GM19328 (cell line): ENCODE measurements around the gene TSPAN14.
"Not testable (repeated sequence)": the region's sequence is repeated elsewhere in the genome, so short reads cannot be mapped to it uniquely, and the experiment has no call there.

Experiments used
- ATAC-seq: cut with Tn5 transposase; IDR thresholded peaks from one replicate; pipeline ENCODE4 v1.9.1; 2021; ENCODE audit warnings: mild to moderate bottlenecking, moderate library complexity; ENCODE audit not compliant: unreplicated experiment

TSPAN14 gene

GRCh38 chr10:80453842-80454512 lies at the start of gene TSPAN14:
Gene TSPAN14 (plus strand): TSS chr10:80454310. CDS start chr10:80489234, 34,924 bp downstream.
- peak; percentile 72 for ATAC-seq

- ATAC-seq, result no peak
Measured at GRCh38 chr10:80405035-80405434, 49.1 kb upstream of the TSPAN14 start.

GRCh38 chr10:80405626-80406025 lies 48.5 kb upstream of the TSPAN14 start:
- ATAC-seq, result no peak

- no peak for ATAC-seq
Measured at GRCh38 chr10:80406204-80406603, 47.9 kb upstream of the TSPAN14 start.

GRCh38 chr10:80407812-80408241 lies 46.3 kb upstream of the TSPAN14 start:
- peak; percentile 29 for ATAC-seq

GRCh38 chr10:80408242-80409101 lies 45.6 kb upstream of the TSPAN14 start, which contains the start of gene PRXL2A:
Gene PRXL2A (plus strand): TSS chr10:80408551. CDS start chr10:80420468, 11,917 bp downstream.
- ATAC-seq, result peak; percentile 92

GRCh38 chr10:80409121-80409520 lies 45.0 kb upstream of the TSPAN14 start:
- ATAC-seq, result no peak

- ATAC-seq, result no peak
Measured at GRCh38 chr10:80410122-80410521, 44.0 kb upstream of the TSPAN14 start.

- ATAC-seq, result no peak
Measured at GRCh38 chr10:80410578-80411145, 43.4 kb upstream of the TSPAN14 start.

- no peak for ATAC-seq
Measured at GRCh38 chr10:80411267-80411668, 42.8 kb upstream of the TSPAN14 start.

GRCh38 chr10:80411681-80412220 lies 42.4 kb upstream of the TSPAN14 start:
- no peak for ATAC-seq

- ATAC-seq, result no peak
Measured at GRCh38 chr10:80412486-80412885, 41.6 kb upstream of the TSPAN14 start.

GRCh38 chr10:80413271-80413996 lies 40.7 kb upstream of the TSPAN14 start:
- no peak for ATAC-seq

GRCh38 chr10:80414142-80414895 lies 39.8 kb upstream of the TSPAN14 start:
- no peak for ATAC-seq

GRCh38 chr10:80415734-80416478 lies 38.2 kb upstream of the TSPAN14 start:
- ATAC-seq, result no peak

- ATAC-seq, result no peak
Measured at GRCh38 chr10:80416479-80417098, 37.5 kb upstream of the TSPAN14 start.

GRCh38 chr10:80417256-80417655 lies 36.9 kb upstream of the TSPAN14 start:
- ATAC-seq, result not testable (repeated sequence)

- peak; percentile 25 for ATAC-seq
Measured at GRCh38 chr10:80421050-80421706, 32.9 kb upstream of the TSPAN14 start.
